ENCODE measurements around the gene ADAMTS7. TPM values are rescaled to one million over a fixed set of nuclear protein-coding genes. Genes with fewer than 3 reads are reported as not detected.

Gene ADAMTS7
- total RNA-seq, 1 experiment from 2014 or later: 23.1 TPM

- H3K18ac ChIP-seq (ENCODE audit: insufficient read length, low read depth, low read length): no peak overlapping the region
- peaks cover 0 to 8% (median 4%) of the 10 kb centered on the region in 3 experiments; a peak in 4 of 7 replicates for H3K36me3 Mint-ChIP-seq (ENCODE audit: insufficient read depth in 1 of 3, low read depth in 3 of 3)
- no peaks in the 10 kb centered on the region for H3K27me3 Mint-ChIP-seq (ENCODE audit: low read depth)
- no peak overlapping the region for H4K8ac ChIP-seq (replicated peaks; ENCODE audit: insufficient read length, low read depth, low read length)
- H2AK5ac ChIP-seq (ENCODE audit: insufficient read length, low read length): no peak overlapping the region
- H2BK20ac ChIP-seq (ENCODE audit: low read depth, low read length, poor library complexity, severe bottlenecking): no peak overlapping the region
- H3K79me2 ChIP-seq (ENCODE audit: insufficient read depth, low read length): no peaks in the 10 kb centered on the region
- H3K4me2 ChIP-seq (ENCODE audit: insufficient read depth, insufficient read length, low read length): no peak overlapping the region
- H3K4me1 ChIP-seq (ENCODE audit: insufficient read depth, low read length): peaks cover 4% of the 10 kb centered on the region; the same call in 1 of the 2 replicates
- H4K20me1 ChIP-seq (ENCODE audit: control insufficient read depth, insufficient read depth, insufficient read length): no peaks in the 10 kb centered on the region
- H2BK120ac ChIP-seq (ENCODE audit: low read depth, low read length, poor library complexity, severe bottlenecking): no peak overlapping the region
- no CpG with 5 or more reads among the region's 18 CpGs for WGBS (ENCODE audit: extremely low coverage, insufficient read length, low lambda C conversion rate)
- H2BK12ac ChIP-seq (ENCODE audit: insufficient read length, low read depth, low read length): no peak overlapping the region
- no peak overlapping the region for H3K23ac ChIP-seq (ENCODE audit: insufficient read length, low read depth, low read length)
- H3K4ac ChIP-seq (ENCODE audit: low read depth, low read length): no peak overlapping the region
- H3K27ac ChIP-seq (ENCODE audit: insufficient read length, low read depth, low read length): no peak overlapping the region
- no peak overlapping the region for H3K56ac ChIP-seq (ENCODE audit: insufficient read length, low read depth, low read length)
- no peak overlapping the region for H2BK15ac ChIP-seq (ENCODE audit: low read depth, low read length)
- H4K5ac ChIP-seq (ENCODE audit: insufficient read length, low read depth, low read length): no peak overlapping the region
- no peak overlapping the region for H3K14ac ChIP-seq (ENCODE audit: insufficient read depth, low read length)
- no peaks in the 10 kb centered on the region for H3K27me3 ChIP-seq (ENCODE audit: insufficient read depth, low read length)
- TF ChIP-seq CTCF (conservative IDR thresholded peaks at IDR 0.05): 0 out of 3 replicates have a peak, but pooled peaks have one; percentile 15
- H4K91ac ChIP-seq (ENCODE audit: insufficient read length, low read depth, low read length): no peak overlapping the region
- no peak overlapping the region; a peak in 1 of 5 replicates for H3K4me3 Mint-ChIP-seq
- DNase-seq: no peak
- H2AFZ ChIP-seq (ENCODE audit: low read length): no peak overlapping the region
- H2BK5ac ChIP-seq (ENCODE audit: insufficient read length, low read length): no peak overlapping the region
- H3K9me3 ChIP-seq (ENCODE audit: control insufficient read depth, low read depth, low read length): no peaks in the 10 kb centered on the region
- H3K9me3 Mint-ChIP-seq: no peaks in the 10 kb centered on the region
- H3K4me1 Mint-ChIP-seq: peaks cover 10 to 14% of the 10 kb centered on the region in 2 experiments
- H3K23me2 ChIP-seq (ENCODE audit: insufficient read length, low read depth, low read length, poor library complexity, severe bottlenecking): no peaks in the 10 kb centered on the region
- no peaks in the 10 kb centered on the region for H3K79me1 ChIP-seq (ENCODE audit: insufficient read depth, low read depth, low read length, poor library complexity, severe bottlenecking)
- H3K9ac ChIP-seq (ENCODE audit: extremely low read depth, insufficient read length, low read length): no peak overlapping the region
- H3T11ph ChIP-seq (ENCODE audit: low read length): no peak overlapping the region
- peak overlapping the region; percentile 23 to 79 (median 60); a peak in 3 of 7 replicates for H3K27ac Mint-ChIP-seq
Measured at GRCh38 chr15:78768531-78769408, 42.5 kb downstream of the ADAMTS7 start.
